H9 (cell line): Measurements from ENCODE around the gene CCDC178. TPM values are rescaled to one million over a fixed set of nuclear protein-coding genes. Genes with fewer than 3 reads are reported as not detected.

Source experiments
- DNase-seq: peaks from one replicate; pipeline ENCODE4 v3.0.0-alpha.2; 2017
- H2AFZ ChIP-seq: one replicate; pipeline ENCODE4 v1.6.1; 2013; ENCODE audit warnings: mild to moderate bottlenecking, low read length, control low read depth, moderate library complexity
- H2AK5ac ChIP-seq: 2 replicates; pipeline ENCODE4 v1.6.1; 2013; ENCODE audit warnings: low read length, control low read depth, mixed read lengths; ENCODE audit not compliant: insufficient read length
- H2BK120ac ChIP-seq: one replicate; pipeline ENCODE4 v1.6.1; 2013; ENCODE audit warnings: low read depth, mild to moderate bottlenecking, low read length, control low read depth, inconsistent platforms; ENCODE audit not compliant: poor library complexity, severe bottlenecking
- H2BK12ac ChIP-seq: 2 replicates; pipeline ENCODE4 v1.6.1; 2013; ENCODE audit warnings: low read length, control low read depth, mixed read lengths, low read depth; ENCODE audit not compliant: insufficient read length
- H2BK15ac ChIP-seq: 2 replicates; pipeline ENCODE4 v1.6.1; 2013; ENCODE audit warnings: low read depth, low read length, control low read depth
- H2BK20ac ChIP-seq: one replicate; pipeline ENCODE4 v1.6.1; 2013; ENCODE audit warnings: low read depth, mild to moderate bottlenecking, low read length, control low read depth, inconsistent platforms; ENCODE audit not compliant: poor library complexity, severe bottlenecking
- H2BK5ac ChIP-seq: 2 replicates; pipeline ENCODE4 v1.6.1; 2013; ENCODE audit warnings: low read length, control low read depth, mixed read lengths; ENCODE audit not compliant: insufficient read length
- H3K14ac ChIP-seq: 2 replicates; pipeline ENCODE4 v1.6.1; 2013; ENCODE audit warnings: low read length, control low read depth; ENCODE audit not compliant: insufficient read depth
- H3K18ac ChIP-seq: 2 replicates; pipeline ENCODE4 v1.6.1; 2013; ENCODE audit warnings: low read depth, mild to moderate bottlenecking, mixed read lengths, low read length, control low read depth; ENCODE audit not compliant: insufficient read length
- H3K23ac ChIP-seq: 2 replicates; pipeline ENCODE4 v1.6.1; 2013; ENCODE audit warnings: low read length, control low read depth, mixed read lengths, low read depth; ENCODE audit not compliant: insufficient read length
- H3K23me2 ChIP-seq: 2 replicates; pipeline ENCODE4 v1.6.1; 2013; ENCODE audit warnings: low read depth, mild to moderate bottlenecking, mixed read lengths, low read length, control low read depth; ENCODE audit not compliant: insufficient read length, poor library complexity, severe bottlenecking
- H3K27ac ChIP-seq: 2 replicates; pipeline ENCODE4 v1.5.1; 2013; ENCODE audit warnings: low read length, control low read depth, mixed read lengths, low read depth; ENCODE audit not compliant: insufficient read length
- H3K27me3 ChIP-seq: 2 replicates; pipeline ENCODE4 v1.6.1; 2013; ENCODE audit warnings: low read length, control low read depth, inconsistent platforms; ENCODE audit not compliant: insufficient read depth
- H3K4ac ChIP-seq: 2 replicates; pipeline ENCODE4 v1.6.1; 2013; ENCODE audit warnings: low read depth, mild to moderate bottlenecking, control low read depth, inconsistent platforms, low read length, moderate library complexity
- H3K4me1 ChIP-seq: 2 replicates; pipeline ENCODE4 v1.6.1; 2013; ENCODE audit warnings: low read length, control low read depth, inconsistent platforms; ENCODE audit not compliant: insufficient read depth
- H3K4me2 ChIP-seq: 2 replicates; pipeline ENCODE4 v1.6.1; 2013; ENCODE audit warnings: low read length, control low read depth, mixed read lengths; ENCODE audit not compliant: insufficient read length, insufficient read depth
- H3K56ac ChIP-seq: 2 replicates; pipeline ENCODE4 v1.6.1; 2013; ENCODE audit warnings: low read depth, mild to moderate bottlenecking, mixed read lengths, low read length, control low read depth; ENCODE audit not compliant: insufficient read length
- H3K79me1 ChIP-seq: 2 replicates; pipeline ENCODE4 v1.6.1; 2013; ENCODE audit warnings: low read depth, mild to moderate bottlenecking, moderate library complexity, low read length, control low read depth, inconsistent platforms; ENCODE audit not compliant: insufficient read depth, poor library complexity, severe bottlenecking
- H3K79me2 ChIP-seq: 2 replicates; pipeline ENCODE4 v1.6.1; 2013; ENCODE audit warnings: low read length, control low read depth, inconsistent platforms; ENCODE audit not compliant: insufficient read depth
- H3K9ac ChIP-seq: 2 replicates; pipeline ENCODE4 v1.6.1; 2013; ENCODE audit warnings: low read length, control low read depth, mixed read lengths; ENCODE audit not compliant: insufficient read length; ENCODE audit errors: extremely low read depth
- H3K9me3 ChIP-seq: one replicate; pipeline ENCODE4 v1.6.1; 2013; ENCODE audit warnings: low read depth, low read length, inconsistent platforms; ENCODE audit not compliant: control insufficient read depth
- H3T11ph ChIP-seq: one replicate; pipeline ENCODE4 v1.6.1; 2013; ENCODE audit warnings: mild to moderate bottlenecking, low read length, control low read depth, inconsistent platforms
- H4K20me1 ChIP-seq: one replicate; pipeline ENCODE4 v1.6.1; 2013; ENCODE audit not compliant: control insufficient read depth, insufficient read length, insufficient read depth
- H4K5ac ChIP-seq: 2 replicates; pipeline ENCODE4 v1.6.1; 2013; ENCODE audit warnings: low read depth, mild to moderate bottlenecking, mixed read lengths, low read length, control low read depth; ENCODE audit not compliant: insufficient read length
- H4K8ac ChIP-seq: replicated peaks from 2 replicates; pipeline ENCODE4 v1.6.1; 2013; ENCODE audit warnings: low read length, control low read depth, mixed read lengths, low read depth; ENCODE audit not compliant: insufficient read length
- H4K91ac ChIP-seq: 2 replicates; pipeline ENCODE4 v1.6.1; 2013; ENCODE audit warnings: low read depth, mild to moderate bottlenecking, moderate library complexity, mixed read lengths, low read length, control low read depth; ENCODE audit not compliant: insufficient read length
- H3K27ac Mint-ChIP-seq, 3 experiments: 2 replicates in 2 of 3; 3 replicates in 1 of 3; pipeline ENCODE4 v1.8.0; 2020 to 2021; ENCODE audit warnings: mixed read lengths in 3 of 3, mild to moderate bottlenecking in 1 of 3, moderate library complexity in 1 of 3
- H3K27me3 Mint-ChIP-seq: 2 replicates; pipeline ENCODE4 v1.8.0; 2021; ENCODE audit warnings: low read depth, mild to moderate bottlenecking, moderate library complexity, mixed read lengths
- H3K36me3 Mint-ChIP-seq, 3 experiments: 2 replicates in 2 of 3; 3 replicates in 1 of 3; pipeline ENCODE4 v1.8.0; 2020 to 2021; ENCODE audit warnings: low read depth in 3 of 3, mixed read lengths in 3 of 3; ENCODE audit not compliant: insufficient read depth in 1 of 3
- H3K4me1 Mint-ChIP-seq, 2 experiments: 2 replicates each; pipeline ENCODE4 v1.8.0; 2020; ENCODE audit warnings: mixed read lengths in 2 of 2
- H3K4me3 Mint-ChIP-seq, 2 experiments: 2 replicates in 1 of 2; 3 replicates in 1 of 2; pipeline ENCODE4 v1.8.0; 2020 to 2021; ENCODE audit warnings: mild to moderate bottlenecking in 2 of 2, mixed read lengths in 2 of 2, moderate library complexity in 1 of 2
- H3K9me3 Mint-ChIP-seq, 2 experiments: 2 replicates in 1 of 2; 3 replicates in 1 of 2; pipeline ENCODE4 v1.8.0; 2020; ENCODE audit warnings: mild to moderate bottlenecking in 2 of 2, mixed read lengths in 2 of 2, moderate library complexity in 1 of 2
- WGBS: extraction: QIAGEN DNeasy Blood & Tissue Kit; methylation state at CpG from one replicate; pipeline ENCODE4 v1.1.7; 2013; ENCODE audit warnings: missing lambda C conversion rate, low lambda C conversion rate, mixed read lengths; ENCODE audit not compliant: insufficient read length; ENCODE audit errors: extremely low coverage; 5-methylcytosine and 5-hydroxymethylcytosine counted together
- total RNA-seq: library from RNA; stranded (reverse); gene quantifications from 2 replicates; pipeline ENCODE4 v1.2.1, GENCODE V29; 2021
- TF ChIP-seq, protein P1 (sequence below): fragments of 200-600 bp; sonication (generic); conservative IDR thresholded peaks from 3 replicates; pipeline ENCODE4 v1.8.0; 2021; ENCODE audit warnings: antibody characterized with exemption, mild to moderate bottlenecking

CCDC178 gene
- total RNA-seq, 1 experiment from 2014 or later, result not detected

GRCh38 chr18:32922951-32923430 is 517.5 kb downstream of the CCDC178 start:
- no peak overlapping the region for H3K4me2 ChIP-seq
- Mint-ChIP-seq H3K4me1 (peaks cover 0 to 3% of the 10 kb centered on the region in 2 experiments; a peak in 2 of 4 replicates), H3K27me3 (no peaks in the 10 kb centered on the region; the same call in 1 of the 2 replicates), H3K4me3 (no peak overlapping the region), H3K9me3 (no peaks in the 10 kb centered on the region), H3K36me3 (no peaks in the 10 kb centered on the region), H3K27ac (no peak overlapping the region)
- no peak overlapping the region for H2BK5ac ChIP-seq
- no peak overlapping the region for H3K23ac ChIP-seq
- H2BK12ac ChIP-seq, result no peak overlapping the region
- H3K14ac ChIP-seq, result no peak overlapping the region
- no peaks in the 10 kb centered on the region for H3K4me1 ChIP-seq
- no peak overlapping the region for H4K91ac ChIP-seq
- H3K56ac ChIP-seq, result no peak overlapping the region
- H4K20me1 ChIP-seq, result no peaks in the 10 kb centered on the region
- TF ChIP-seq, protein P1, sequence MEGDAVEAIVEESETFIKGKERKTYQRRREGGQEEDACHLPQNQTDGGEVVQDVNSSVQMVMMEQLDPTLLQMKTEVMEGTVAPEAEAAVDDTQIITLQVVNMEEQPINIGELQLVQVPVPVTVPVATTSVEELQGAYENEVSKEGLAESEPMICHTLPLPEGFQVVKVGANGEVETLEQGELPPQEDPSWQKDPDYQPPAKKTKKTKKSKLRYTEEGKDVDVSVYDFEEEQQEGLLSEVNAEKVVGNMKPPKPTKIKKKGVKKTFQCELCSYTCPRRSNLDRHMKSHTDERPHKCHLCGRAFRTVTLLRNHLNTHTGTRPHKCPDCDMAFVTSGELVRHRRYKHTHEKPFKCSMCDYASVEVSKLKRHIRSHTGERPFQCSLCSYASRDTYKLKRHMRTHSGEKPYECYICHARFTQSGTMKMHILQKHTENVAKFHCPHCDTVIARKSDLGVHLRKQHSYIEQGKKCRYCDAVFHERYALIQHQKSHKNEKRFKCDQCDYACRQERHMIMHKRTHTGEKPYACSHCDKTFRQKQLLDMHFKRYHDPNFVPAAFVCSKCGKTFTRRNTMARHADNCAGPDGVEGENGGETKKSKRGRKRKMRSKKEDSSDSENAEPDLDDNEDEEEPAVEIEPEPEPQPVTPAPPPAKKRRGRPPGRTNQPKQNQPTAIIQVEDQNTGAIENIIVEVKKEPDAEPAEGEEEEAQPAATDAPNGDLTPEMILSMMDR, result no peak
- no peak overlapping the region for H4K5ac ChIP-seq
- no peaks in the 10 kb centered on the region for H3K23me2 ChIP-seq
- H4K8ac ChIP-seq, result no peak overlapping the region
- no peaks in the 10 kb centered on the region for H3K27me3 ChIP-seq
- no peak overlapping the region for H3K4ac ChIP-seq
- no peak overlapping the region for H3K9ac ChIP-seq
- H2BK15ac ChIP-seq, result no peak overlapping the region
- no peak overlapping the region for H2BK20ac ChIP-seq
- no peak overlapping the region for H3K18ac ChIP-seq
- H3K27ac ChIP-seq, result no peak overlapping the region
- H2AFZ ChIP-seq, result no peak overlapping the region
- no peak overlapping the region for H2AK5ac ChIP-seq
- H3K9me3 ChIP-seq, result no peaks in the 10 kb centered on the region
- H3T11ph ChIP-seq, result no peak overlapping the region
- H3K79me1 ChIP-seq, result no peaks in the 10 kb centered on the region
- WGBS, result no CpG with 5 or more reads among the region's 2 CpGs
- H3K79me2 ChIP-seq, result no peaks in the 10 kb centered on the region
- H2BK120ac ChIP-seq, result no peak overlapping the region
- DNase-seq, result no peak
